SK-N-SH treated with all-trans-retinoic acid at 6 μM for 48 hours (cell line): ENCODE results near the gene AP3B1.

Experiments used
- ATAC-seq: fragments of 200-7000 bp; cut with Tn5 transposase; 3 replicates; pipeline ENCODE4 v1.9.1; 2020; ENCODE audit warnings: mild to moderate bottlenecking, moderate library complexity
- ARNTL ChIP-seq: fragments of 450-650 bp; formaldehyde crosslinking; IDR thresholded peaks from 2 replicates; pipeline ENCODE4 v1.5.0; 2020; ENCODE audit warnings: low read depth, mild to moderate bottlenecking, moderate library complexity, borderline replicate concordance
- BACH2 ChIP-seq: fragments of 250-450 bp; sonication (Bioruptor Pico); IDR thresholded peaks from 2 replicates; pipeline ENCODE4 v1.9.0; 2021; ENCODE audit warnings: mild to moderate bottlenecking, borderline replicate concordance
- CREB5 ChIP-seq: fragments of 250-450 bp; sonication (Bioruptor Pico); IDR thresholded peaks from 2 replicates; pipeline ENCODE4 v1.5.1; 2020; ENCODE audit warnings: low read depth, mild to moderate bottlenecking, moderate library complexity
- CSDC2 ChIP-seq: fragments of 250-450 bp; sonication (Bioruptor Pico); IDR thresholded peaks from 2 replicates; pipeline ENCODE4 v1.5.0; 2020; ENCODE audit warnings: mild to moderate bottlenecking, moderate library complexity
- CSRNP3 ChIP-seq: fragments of 250-450 bp; sonication (Bioruptor Pico); IDR thresholded peaks from 2 replicates; pipeline ENCODE4 v1.5.1; 2021; ENCODE audit warnings: mild to moderate bottlenecking, moderate library complexity
- ESRRG ChIP-seq: fragments of 250-450 bp; sonication (Bioruptor Pico); IDR thresholded peaks from 2 replicates; pipeline ENCODE4 v1.6.1; 2021; ENCODE audit warnings: mild to moderate bottlenecking
- GLIS3 ChIP-seq: fragments of 250-450 bp; sonication (Bioruptor Pico); IDR thresholded peaks from 2 replicates; pipeline ENCODE4 v1.5.0; 2020; ENCODE audit warnings: mild to moderate bottlenecking, moderate library complexity
- ISL1 ChIP-seq: fragments of 250-450 bp; sonication (Bioruptor Pico); IDR thresholded peaks from 2 replicates; pipeline ENCODE4 v2.1.2; 2022; ENCODE audit warnings: mild to moderate bottlenecking, moderate library complexity
- OSR1 ChIP-seq: fragments of 250-450 bp; sonication (Bioruptor Pico); IDR thresholded peaks from 2 replicates; pipeline ENCODE4 v1.8.0; 2022; ENCODE audit warnings: moderate library complexity, mild to moderate bottlenecking, inconsistent platforms
- PPARA ChIP-seq: fragments of 250-450 bp; sonication (Bioruptor Pico); IDR thresholded peaks from 2 replicates; pipeline ENCODE4 v1.5.0; 2020; ENCODE audit warnings: mild to moderate bottlenecking, borderline replicate concordance
- RARB ChIP-seq: fragments of 250-450 bp; sonication (Bioruptor Pico); IDR thresholded peaks from 2 replicates; pipeline ENCODE4 v1.8.0; 2021; ENCODE audit warnings: mild to moderate bottlenecking, moderate library complexity
- SNAI2 ChIP-seq: fragments of 250-450 bp; sonication (Bioruptor Pico); IDR thresholded peaks from 2 replicates; pipeline ENCODE4 v1.5.0; 2020; ENCODE audit warnings: mild to moderate bottlenecking, moderate library complexity
- TCF4 ChIP-seq: fragments of 250-450 bp; sonication (Bioruptor Pico); IDR thresholded peaks from 2 replicates; pipeline ENCODE4 v1.8.0; 2021; ENCODE audit warnings: mild to moderate bottlenecking, moderate library complexity, borderline replicate concordance
- TOX ChIP-seq: fragments of 250-450 bp; sonication (Bioruptor Pico); IDR thresholded peaks from 2 replicates; pipeline ENCODE4 v1.8.0; 2021; ENCODE audit warnings: mild to moderate bottlenecking, moderate library complexity, borderline replicate concordance
- ZC3H10 ChIP-seq: fragments of 250-450 bp; sonication (Bioruptor Pico); IDR thresholded peaks from 2 replicates; pipeline ENCODE4 v1.5.1; 2021; ENCODE audit warnings: mild to moderate bottlenecking, moderate library complexity
- ZFP3 ChIP-seq: fragments of 250-450 bp; sonication (Bioruptor Pico); IDR thresholded peaks from 2 replicates; pipeline ENCODE4 v1.5.0; 2020; ENCODE audit warnings: mild to moderate bottlenecking, moderate library complexity
- ZFP30 ChIP-seq: fragments of 450-650 bp; formaldehyde crosslinking; IDR thresholded peaks from 2 replicates; pipeline ENCODE4 v1.5.0; 2022; ENCODE audit warnings: mild to moderate bottlenecking, moderate library complexity
- ZNF565 ChIP-seq: fragments of 450-650 bp; formaldehyde crosslinking; conservative IDR thresholded peaks from 2 replicates; pipeline ENCODE4 v1.5.0; 2020; ENCODE audit warnings: low read depth, mild to moderate bottlenecking, moderate library complexity
- ZNF70 ChIP-seq: fragments of 450-650 bp; formaldehyde crosslinking; IDR thresholded peaks from 2 replicates; pipeline ENCODE4 v1.5.0; 2020; ENCODE audit warnings: mild to moderate bottlenecking, moderate library complexity
- TF ChIP-seq, protein P1 (sequence below): fragments of 250-450 bp; sonication (Bioruptor Pico); IDR thresholded peaks from 2 replicates; pipeline ENCODE4 v1.5.0; 2020; ENCODE audit warnings: mild to moderate bottlenecking, moderate library complexity
- TF ChIP-seq, protein P2 (sequence below): fragments of 250-450 bp; sonication (Bioruptor Pico); IDR thresholded peaks from 2 replicates; pipeline ENCODE4 v1.8.0; 2020; ENCODE audit warnings: mild to moderate bottlenecking, moderate library complexity, borderline replicate concordance

AP3B1 gene

DNA sequence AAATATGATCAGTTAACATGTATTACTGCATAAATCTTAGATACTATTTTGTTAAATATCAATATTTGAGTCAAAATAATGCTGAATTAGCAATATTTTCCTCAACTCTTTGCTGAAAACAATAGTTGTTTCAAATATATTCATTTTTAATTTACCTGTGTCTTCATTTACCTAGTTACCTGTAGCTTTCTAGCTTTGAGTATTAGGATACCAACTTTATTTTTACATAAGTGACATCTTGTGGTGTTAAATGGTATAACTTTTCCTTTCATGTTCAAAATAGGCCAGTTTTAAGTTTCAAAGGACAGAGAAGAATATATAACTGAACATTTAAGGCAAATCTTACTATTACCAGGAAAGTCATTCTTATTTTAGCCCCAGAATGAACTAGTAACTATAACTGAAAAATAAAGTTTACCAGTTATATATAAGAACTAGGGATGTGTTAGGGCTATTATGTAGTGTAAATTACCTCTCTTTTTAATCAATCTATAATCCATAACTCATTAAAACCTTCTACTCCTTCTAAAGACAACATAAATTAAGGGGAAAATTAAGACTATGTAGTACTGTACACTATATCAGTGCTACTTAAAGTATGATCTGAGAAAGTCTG is 25.3 kb downstream of the AP3B1 start (continued):
- TF ChIP-seq ZFP3 (no peak), CSDC2 (CRISPR knock-in tag) (no peak), GLIS3 (CRISPR knock-in tag) (no peak), CSRNP3 (no peak), CREB5 (no peak)

- no peak for ATAC-seq
- TF ChIP-seq TCF4 (CRISPR knock-in tag) (no peak), RARB (no peak), OSR1 (CRISPR knock-in tag) (no peak), PPARA (CRISPR knock-in tag) (no peak)
Measured at GRCh38 chr5:78268356-78268755, 26.1 kb downstream of the AP3B1 start.

DNA sequence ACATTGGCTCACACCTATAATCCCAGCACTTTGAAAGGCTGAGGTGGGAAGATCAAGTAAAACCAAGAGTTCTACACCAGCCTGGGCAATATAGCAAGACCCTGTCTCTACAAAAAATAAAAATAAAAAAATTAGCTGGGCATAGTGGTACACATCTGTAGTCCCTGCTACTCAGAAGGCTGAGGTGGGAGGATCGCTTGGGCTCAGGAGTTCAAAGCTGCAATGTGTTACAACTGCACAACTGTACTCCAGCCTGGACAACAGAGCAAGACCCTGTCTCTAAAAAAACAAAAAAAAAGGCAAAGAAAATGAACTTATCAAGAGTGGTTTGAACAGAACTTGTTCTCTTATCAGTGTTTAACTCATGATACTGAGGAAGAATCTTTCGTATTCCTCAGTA is 29.3 kb downstream of the AP3B1 start:
- ATAC-seq = no peak
- no peak for TF ChIP-seq TOX (CRISPR knock-in tag)
- no peak for TF ChIP-seq ZC3H10 (CRISPR knock-in tag)
- TF ChIP-seq ZNF565 (CRISPR knock-in tag) = no peak
- TF ChIP-seq CSDC2 (CRISPR knock-in tag) = no peak
- TF ChIP-seq, protein P1, sequence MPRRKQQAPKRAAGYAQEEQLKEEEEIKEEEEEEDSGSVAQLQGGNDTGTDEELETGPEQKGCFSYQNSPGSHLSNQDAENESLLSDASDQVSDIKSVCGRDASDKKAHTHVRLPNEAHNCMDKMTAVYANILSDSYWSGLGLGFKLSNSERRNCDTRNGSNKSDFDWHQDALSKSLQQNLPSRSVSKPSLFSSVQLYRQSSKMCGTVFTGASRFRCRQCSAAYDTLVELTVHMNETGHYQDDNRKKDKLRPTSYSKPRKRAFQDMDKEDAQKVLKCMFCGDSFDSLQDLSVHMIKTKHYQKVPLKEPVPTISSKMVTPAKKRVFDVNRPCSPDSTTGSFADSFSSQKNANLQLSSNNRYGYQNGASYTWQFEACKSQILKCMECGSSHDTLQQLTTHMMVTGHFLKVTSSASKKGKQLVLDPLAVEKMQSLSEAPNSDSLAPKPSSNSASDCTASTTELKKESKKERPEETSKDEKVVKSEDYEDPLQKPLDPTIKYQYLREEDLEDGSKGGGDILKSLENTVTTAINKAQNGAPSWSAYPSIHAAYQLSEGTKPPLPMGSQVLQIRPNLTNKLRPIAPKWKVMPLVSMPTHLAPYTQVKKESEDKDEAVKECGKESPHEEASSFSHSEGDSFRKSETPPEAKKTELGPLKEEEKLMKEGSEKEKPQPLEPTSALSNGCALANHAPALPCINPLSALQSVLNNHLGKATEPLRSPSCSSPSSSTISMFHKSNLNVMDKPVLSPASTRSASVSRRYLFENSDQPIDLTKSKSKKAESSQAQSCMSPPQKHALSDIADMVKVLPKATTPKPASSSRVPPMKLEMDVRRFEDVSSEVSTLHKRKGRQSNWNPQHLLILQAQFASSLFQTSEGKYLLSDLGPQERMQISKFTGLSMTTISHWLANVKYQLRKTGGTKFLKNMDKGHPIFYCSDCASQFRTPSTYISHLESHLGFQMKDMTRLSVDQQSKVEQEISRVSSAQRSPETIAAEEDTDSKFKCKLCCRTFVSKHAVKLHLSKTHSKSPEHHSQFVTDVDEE (CRISPR knock-in tag) = no peak
- TF ChIP-seq ZNF70 (CRISPR knock-in tag) = no peak

- TF ChIP-seq PPARA (CRISPR knock-in tag) (no peak), TCF4 (CRISPR knock-in tag) (no peak), ZC3H10 (CRISPR knock-in tag) (no peak), ESRRG (CRISPR knock-in tag) (no peak), SNAI2 (CRISPR knock-in tag) (no peak), OSR1 (CRISPR knock-in tag) (no peak), ARNTL (CRISPR knock-in tag) (no peak), ZFP30 (no peak)
- ATAC-seq = no peak
Measured at GRCh38 chr5:78264600-78264999, 29.9 kb downstream of the AP3B1 start.

DNA sequence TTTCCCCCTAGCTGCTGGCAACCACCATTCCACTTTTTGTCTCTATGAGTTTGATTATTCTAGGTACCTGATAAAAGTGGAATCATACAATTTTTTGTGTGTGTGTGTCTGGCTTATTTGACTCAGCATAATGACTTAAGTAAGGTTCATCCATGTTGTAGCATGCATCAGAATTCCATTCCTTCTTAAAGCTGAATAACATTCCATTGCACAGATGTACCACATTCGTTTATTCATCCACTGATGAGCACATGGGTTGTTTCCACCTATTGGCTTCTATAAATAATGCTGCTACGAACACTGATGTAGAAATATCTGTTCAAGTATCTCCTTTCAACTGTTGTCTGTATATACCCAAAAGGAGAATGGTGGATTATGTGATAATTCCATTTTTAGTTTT is 33.7 kb downstream of the AP3B1 start:
- no peak for ATAC-seq
- no peak for TF ChIP-seq ISL1 (CRISPR knock-in tag)
- TF ChIP-seq ZNF565 (CRISPR knock-in tag) = no peak
- TF ChIP-seq, protein P2, sequence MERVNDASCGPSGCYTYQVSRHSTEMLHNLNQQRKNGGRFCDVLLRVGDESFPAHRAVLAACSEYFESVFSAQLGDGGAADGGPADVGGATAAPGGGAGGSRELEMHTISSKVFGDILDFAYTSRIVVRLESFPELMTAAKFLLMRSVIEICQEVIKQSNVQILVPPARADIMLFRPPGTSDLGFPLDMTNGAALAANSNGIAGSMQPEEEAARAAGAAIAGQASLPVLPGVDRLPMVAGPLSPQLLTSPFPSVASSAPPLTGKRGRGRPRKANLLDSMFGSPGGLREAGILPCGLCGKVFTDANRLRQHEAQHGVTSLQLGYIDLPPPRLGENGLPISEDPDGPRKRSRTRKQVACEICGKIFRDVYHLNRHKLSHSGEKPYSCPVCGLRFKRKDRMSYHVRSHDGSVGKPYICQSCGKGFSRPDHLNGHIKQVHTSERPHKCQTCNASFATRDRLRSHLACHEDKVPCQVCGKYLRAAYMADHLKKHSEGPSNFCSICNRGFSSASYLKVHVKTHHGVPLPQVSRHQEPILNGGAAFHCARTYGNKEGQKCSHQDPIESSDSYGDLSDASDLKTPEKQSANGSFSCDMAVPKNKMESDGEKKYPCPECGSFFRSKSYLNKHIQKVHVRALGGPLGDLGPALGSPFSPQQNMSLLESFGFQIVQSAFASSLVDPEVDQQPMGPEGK (CRISPR knock-in tag) = no peak
- no peak for TF ChIP-seq CSRNP3
- no peak for TF ChIP-seq ZNF70 (CRISPR knock-in tag)
- TF ChIP-seq ZFP30 = no peak
- no peak for TF ChIP-seq SNAI2 (CRISPR knock-in tag)
- TF ChIP-seq PPARA (CRISPR knock-in tag) = no peak
- TF ChIP-seq CSDC2 (CRISPR knock-in tag) = no peak
- no peak for TF ChIP-seq TCF4 (CRISPR knock-in tag)
- TF ChIP-seq BACH2 (CRISPR knock-in tag) = no peak
- TF ChIP-seq ZC3H10 (CRISPR knock-in tag) = no peak
- TF ChIP-seq ESRRG (CRISPR knock-in tag) = no peak
- TF ChIP-seq GLIS3 (CRISPR knock-in tag) = no peak
- TF ChIP-seq ZFP3 = no peak
- TF ChIP-seq RARB = no peak
